GM18508 (cell line): Measurements from ENCODE around the gene MAML3.
A peak's percentile ranks its signal among the peaks of the same experiment; 100 is the strongest.

Experiments used
- ATAC-seq: cut with Tn5 transposase; IDR thresholded peaks from one replicate; pipeline ENCODE4 v1.9.1; 2021; ENCODE audit warnings: moderate number of reproducible peaks; ENCODE audit not compliant: insufficient read depth, unreplicated experiment

Gene MAML3

GRCh38 chr4:139887962-139888735, 265.8 kb downstream of the MAML3 start:
- ATAC-seq, result no peak

DNA sequence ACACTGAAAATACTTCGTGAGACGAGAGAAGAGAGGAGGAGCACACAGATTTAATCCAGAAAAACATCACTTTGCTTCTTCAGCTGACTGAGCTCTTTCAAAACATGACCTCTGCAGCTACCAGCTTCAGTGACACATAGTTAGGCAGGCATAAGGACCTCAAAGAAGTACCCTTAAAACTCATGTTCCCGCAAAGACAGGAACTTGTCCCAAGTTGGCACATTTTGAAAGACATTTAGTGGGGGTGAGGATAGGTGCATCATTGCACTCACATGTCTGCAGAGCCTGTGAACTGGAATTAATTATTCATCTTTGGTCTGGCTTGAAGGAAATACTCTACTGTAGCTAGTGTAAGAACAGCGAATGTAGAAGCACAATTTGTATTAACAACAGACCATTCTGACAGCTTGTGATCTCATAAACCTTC, 266.6 kb downstream of the MAML3 start:
- no peak for ATAC-seq

DNA sequence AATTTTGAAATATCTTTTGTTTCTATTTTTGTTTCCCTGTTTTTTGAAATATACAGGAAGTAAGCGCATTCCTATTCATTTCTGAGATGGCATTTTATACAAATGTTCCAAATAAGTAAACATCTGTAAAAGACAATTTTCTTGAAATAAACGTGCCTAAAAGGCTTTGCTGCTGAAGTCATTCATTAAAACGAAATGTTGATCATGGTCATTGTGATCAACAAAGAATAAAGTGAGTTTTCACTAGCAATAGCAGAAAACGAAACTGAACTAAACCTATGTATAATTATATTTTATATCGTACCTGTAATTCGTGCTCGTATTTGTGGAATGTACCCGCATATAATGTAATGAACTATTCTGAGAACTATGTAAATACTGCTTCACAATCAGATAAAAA, 267.2 kb downstream of the MAML3 start:
- no peak for ATAC-seq

- no peak for ATAC-seq
These were observed 269.5 kb downstream of the MAML3 start for GRCh38 chr4:139884438-139884837.

GRCh38 chr4:139880841-139881240, 273.1 kb downstream of the MAML3 start:
- no peak for ATAC-seq

- ATAC-seq, result no peak
These were observed 275.9 kb downstream of the MAML3 start for GRCh38 chr4:139878050-139878449.

GRCh38 chr4:139876337-139876941, 277.5 kb downstream of the MAML3 start:
- ATAC-seq, result no peak

DNA sequence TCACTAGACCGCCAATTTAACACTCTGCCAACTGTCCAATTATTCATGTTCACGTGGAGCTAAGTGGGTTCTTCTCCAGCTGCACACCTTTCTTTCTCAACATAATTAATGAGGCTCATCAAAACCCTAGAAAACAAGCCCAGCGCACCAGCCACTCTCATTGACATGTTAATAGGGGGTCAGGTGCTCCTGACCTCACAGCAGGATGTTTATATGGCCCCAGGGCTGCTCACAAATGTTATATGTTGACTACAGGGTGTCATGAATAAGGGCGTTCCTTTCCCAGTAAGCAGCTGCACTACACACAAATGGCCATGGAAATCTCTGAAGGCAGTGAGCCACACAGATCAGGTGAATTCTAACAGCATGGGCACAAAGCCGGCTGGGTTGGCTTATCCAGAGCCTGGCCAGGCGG, 278.6 kb downstream of the MAML3 start:
- ATAC-seq, result no peak

GRCh38 chr4:139873111-139873860, 280.7 kb downstream of the MAML3 start:
- ATAC-seq, result no peak

- no peak for ATAC-seq
These were observed 281.7 kb downstream of the MAML3 start for GRCh38 chr4:139872274-139872673.

GRCh38 chr4:139869810-139870209, 284.2 kb downstream of the MAML3 start:
- ATAC-seq, result no peak

DNA sequence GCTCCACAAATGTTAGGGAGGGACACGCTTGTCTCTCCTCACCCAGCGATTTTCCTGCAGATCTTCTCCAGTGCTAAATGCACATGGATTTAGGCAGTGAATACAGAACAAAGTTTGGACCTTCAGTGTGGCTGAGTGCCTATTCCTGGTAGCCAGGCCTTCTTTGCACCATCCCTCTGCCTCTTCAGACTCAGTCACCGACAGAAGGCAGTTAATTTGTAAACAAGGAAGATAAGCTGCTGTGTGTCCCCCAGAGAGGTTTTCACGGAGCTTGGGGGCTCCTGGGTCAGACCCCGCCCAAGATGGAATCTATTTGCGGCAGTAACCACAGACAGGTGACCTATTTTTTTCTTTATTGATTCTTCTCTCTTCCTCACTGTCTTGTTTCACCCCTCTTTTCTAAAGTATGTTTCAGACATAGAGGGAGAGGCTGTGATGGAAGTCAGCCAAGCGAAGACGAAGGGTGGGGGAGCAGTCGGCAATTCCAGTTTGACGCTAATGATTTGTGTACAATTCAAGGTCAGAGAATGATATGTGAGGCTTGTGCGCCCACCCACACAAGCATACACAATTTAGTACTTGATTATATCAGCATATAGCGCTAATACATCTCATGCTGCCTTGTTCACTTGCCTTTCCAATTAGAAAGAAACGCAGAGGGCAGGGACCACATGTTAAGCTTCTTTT, 287.6 kb downstream of the MAML3 start:
- no peak for ATAC-seq

DNA sequence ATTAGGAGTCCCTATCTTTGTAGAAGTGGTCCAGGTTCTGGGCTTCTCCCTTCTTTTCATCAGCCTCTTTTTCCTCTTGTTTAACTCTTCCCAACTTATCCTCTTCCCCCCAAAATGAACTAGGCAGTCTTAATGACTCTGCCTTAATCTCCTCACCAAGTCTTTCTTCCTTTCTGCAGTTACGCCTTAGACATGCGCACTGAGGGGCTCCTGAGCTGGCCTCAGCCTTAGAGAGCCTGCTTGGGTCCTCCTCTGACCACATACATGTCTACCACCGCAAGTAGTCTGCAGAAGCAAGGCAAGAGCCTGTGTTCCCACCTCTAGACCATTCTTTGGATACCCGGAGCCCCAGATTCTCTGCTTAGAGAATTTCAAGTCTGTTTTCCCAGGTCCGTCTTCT, 288.4 kb downstream of the MAML3 start:
- ATAC-seq, result no peak

DNA sequence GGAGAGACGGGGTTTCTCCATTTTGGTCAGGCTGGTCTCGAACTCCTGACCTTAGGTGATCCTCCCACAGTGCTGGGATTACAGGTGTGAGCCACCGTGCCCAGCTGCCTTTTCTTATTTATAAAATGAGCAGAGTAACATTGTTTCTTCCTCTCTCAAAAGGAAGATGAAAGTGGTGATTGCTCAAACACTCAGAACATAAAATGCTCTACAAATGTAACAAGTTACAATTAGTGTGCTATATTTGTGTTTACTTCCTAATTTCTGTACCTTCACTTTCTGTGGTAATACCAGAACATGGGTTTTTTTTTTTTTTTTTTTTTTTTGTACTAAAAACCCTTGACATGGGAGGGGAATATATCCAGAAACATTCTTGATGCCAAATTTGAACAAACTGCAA, 290.5 kb downstream of the MAML3 start:
- no peak for ATAC-seq

DNA sequence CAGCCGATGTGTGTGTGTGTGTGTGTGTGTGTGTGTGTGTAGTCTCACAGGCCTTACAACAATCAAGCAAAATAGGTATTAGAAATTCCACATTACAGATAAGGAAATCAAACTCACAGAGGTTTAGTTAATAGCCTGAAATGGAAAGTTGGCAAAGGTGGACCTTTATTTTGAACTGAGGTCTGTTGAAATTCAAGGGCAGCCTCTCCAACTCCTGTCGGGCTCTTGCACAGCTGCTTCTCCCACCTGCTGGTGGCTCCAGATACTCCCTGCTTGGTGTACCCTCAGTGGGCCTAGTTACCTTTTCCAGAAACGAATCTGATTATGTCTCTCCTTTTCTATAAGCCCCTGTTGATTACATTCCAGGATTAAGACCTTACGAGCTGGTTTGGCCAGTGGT, 292.5 kb downstream of the MAML3 start:
- no peak for ATAC-seq

- ATAC-seq, result no peak
These were observed 293.5 kb downstream of the MAML3 start for GRCh38 chr4:139860435-139861024.

- ATAC-seq, result no peak
These were observed 294.1 kb downstream of the MAML3 start for GRCh38 chr4:139859876-139860275.

DNA sequence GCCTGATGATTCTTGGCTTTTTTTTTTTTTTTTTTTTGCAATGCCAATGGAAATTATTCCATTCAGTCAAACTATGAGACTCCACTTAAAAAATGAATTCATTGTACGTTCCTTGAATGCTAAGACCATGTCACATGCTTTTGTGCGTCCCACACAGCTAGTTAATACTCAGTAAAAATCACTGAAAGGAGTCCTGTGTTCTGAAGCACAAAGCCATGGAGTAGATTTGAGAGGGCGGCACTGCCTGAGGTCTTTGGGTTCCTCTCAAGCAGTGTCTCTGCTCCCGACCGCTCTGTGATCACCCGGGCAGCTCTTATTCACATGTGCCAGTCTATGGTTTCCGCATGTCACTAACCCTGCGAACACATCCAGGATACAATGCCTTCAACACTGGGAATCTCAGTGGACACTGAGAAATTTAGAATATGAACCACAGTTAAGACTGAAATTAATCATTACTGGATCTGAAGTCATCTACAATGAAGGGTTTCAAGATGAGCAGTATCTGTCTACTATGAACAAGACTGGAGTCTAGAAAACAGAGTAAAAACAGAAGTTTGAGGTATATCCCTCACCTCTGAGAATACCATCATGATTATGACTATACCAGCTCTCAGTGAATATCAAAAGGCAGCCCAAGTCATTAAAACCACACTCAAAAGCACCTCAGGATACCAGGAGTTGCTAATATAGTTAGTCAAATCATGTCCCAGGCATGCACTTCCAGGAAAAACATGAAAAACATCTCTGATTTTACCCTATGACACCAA, 295.4 kb downstream of the MAML3 start:
- ATAC-seq, result peak; percentile 98

- no peak for ATAC-seq
These were observed 296.0 kb downstream of the MAML3 start for GRCh38 chr4:139857977-139858376.

DNA sequence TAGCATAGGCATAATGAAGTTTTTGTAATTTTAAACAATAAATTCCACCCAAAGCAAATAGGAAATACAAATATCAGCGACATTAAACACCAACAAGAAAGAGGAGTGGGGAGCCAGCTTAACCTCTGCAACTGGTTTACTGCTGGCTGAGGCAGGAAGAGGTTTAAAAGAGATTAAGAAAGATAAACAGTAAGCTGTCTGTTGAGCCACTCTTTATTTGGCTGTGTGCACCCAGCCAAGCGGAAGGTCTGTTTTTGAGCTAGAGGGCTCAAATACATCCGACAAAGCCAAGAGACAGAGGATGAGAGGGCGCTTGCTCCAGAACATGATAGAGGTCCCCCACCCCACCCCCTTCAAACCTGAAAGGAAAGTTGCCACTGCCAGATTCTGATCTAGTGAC, 297.0 kb downstream of the MAML3 start:
- ATAC-seq, result no peak
